B cell (primary cell): Measurements from ENCODE around the gene VAC14. TPM values are rescaled to one million over a fixed set of nuclear protein-coding genes. Genes with fewer than 3 reads are reported as not detected.

Experiments used
- ATAC-seq: fragments of 200-7000 bp; cut with Tn5 transposase; one replicate; pipeline ENCODE4 v1.10.0; 2021; ENCODE audit warnings: low read depth, mild to moderate bottlenecking, moderate number of reproducible peaks, moderate library complexity
- CTCF ChIA-PET: fragments of 350-600 bp; sonication (Branson Sonifier 250); formaldehyde crosslinking; loops from one replicate; lab custom pipeline; 2021; ENCODE audit warnings: antibody characterized with exemption, inconsistent platforms; lab: Charles Lee
- POLR2A ChIA-PET: fragments of 350-600 bp; sonication (Branson Sonifier 250); formaldehyde crosslinking; loops from one replicate; lab custom pipeline; 2021; ENCODE audit warnings: antibody characterized with exemption; lab: Charles Lee
- DNase-seq: peaks from one replicate; pipeline ENCODE4 v3.0.0; 2013
- H2AFZ ChIP-seq: 2 replicates; pipeline ENCODE4 v1.6.1; 2012; ENCODE audit warnings: mild to moderate bottlenecking, low read depth, low read length; ENCODE audit not compliant: insufficient read depth, poor library complexity, severe bottlenecking
- H3K27ac ChIP-seq, 2 donors: 1 replicate in 1 of 2; 2 replicates in 1 of 2; pipeline ENCODE4 v1.5.1; 2012 to 2013; ENCODE audit warnings: low read length in 2 of 2, mild to moderate bottlenecking in 2 of 2, moderate library complexity in 1 of 2
- H3K27me3 ChIP-seq, 4 experiments: fragments of 200-600 bp in 1 of 4; sonication (generic) in 1 of 4; replicated peaks in 1 of 4; 1 replicate in 2 of 4; 2 replicates in 2 of 4; pipeline versions ENCODE4 v1.6.1 to v1.7.0; 2013 to 2016; ENCODE audit warnings: low read length in 3 of 4, mild to moderate bottlenecking in 2 of 4, mixed read lengths in 1 of 4, moderate library complexity in 1 of 4; ENCODE audit not compliant: insufficient read depth in 4 of 4, control insufficient read depth in 3 of 4; ENCODE audit errors: control extremely low read depth in 1 of 4
- H3K36me3 ChIP-seq, 2 experiments: replicated peaks in 1 of 2; 1 replicate in 1 of 2; 2 replicates in 1 of 2; pipeline versions ENCODE4 v1.6.1 to v1.7.1; 2013; ENCODE audit warnings: low read length in 1 of 2; ENCODE audit not compliant: insufficient read depth in 2 of 2, control insufficient read depth in 1 of 2; ENCODE audit errors: control extremely low read depth in 1 of 2, extremely low read depth in 1 of 2
- H3K4me1 ChIP-seq, 2 donors: fragments of 200-600 bp in 1 of 2; sonication (generic) in 1 of 2; 1 replicate in 1 of 2; 2 replicates in 1 of 2; pipeline versions ENCODE4 v1.5.1 to v1.6.1; 2013 to 2017; ENCODE audit warnings: low read length in 2 of 2; ENCODE audit not compliant: control insufficient read depth in 2 of 2, insufficient read depth in 2 of 2
- H3K4me2 ChIP-seq: replicated peaks from 2 replicates; pipeline ENCODE3; 2012; ENCODE audit warnings: mild to moderate bottlenecking, low read depth, low read length; ENCODE audit not compliant: poor library complexity, severe bottlenecking
- H3K4me3 ChIP-seq, 5 experiments: fragments of 200-600 bp in 1 of 5; sonication (generic) in 1 of 5; 1 replicate in 3 of 5; 2 replicates in 2 of 5; pipeline versions ENCODE4 v1.5.1 to v1.7.0; 2011 to 2016; ENCODE audit warnings: low read length in 4 of 5, mild to moderate bottlenecking in 4 of 5, low read depth in 2 of 5, control low read depth in 1 of 5, moderate library complexity in 1 of 5; ENCODE audit not compliant: insufficient read depth in 1 of 5; ENCODE audit errors: control extremely low read depth in 1 of 5, extremely low read depth in 1 of 5
- H3K79me2 ChIP-seq: fragments of 200-600 bp; sonication (generic); one replicate; pipeline ENCODE4 v1.6.0; 2016; ENCODE audit warnings: low read length; ENCODE audit not compliant: control insufficient read depth, insufficient read depth
- H3K9ac ChIP-seq: fragments of 200-600 bp; sonication (generic); 2 replicates; pipeline ENCODE4 v1.6.1; 2017; ENCODE audit warnings: mild to moderate bottlenecking, low read length, moderate library complexity
- H3K9me3 ChIP-seq, 3 donors: one replicate each; pipeline versions ENCODE4 v1.6.1 to v1.7.1; 2013; ENCODE audit warnings: low read length in 2 of 3; ENCODE audit not compliant: control insufficient read depth in 2 of 3, insufficient read depth in 1 of 3; ENCODE audit errors: control extremely low read depth in 1 of 3
- H4K20me1 ChIP-seq: 2 replicates; pipeline ENCODE4 v1.6.0; 2012; ENCODE audit warnings: mild to moderate bottlenecking, low read length; ENCODE audit not compliant: insufficient read depth, control insufficient read depth, poor library complexity, severe bottlenecking
- H3K27ac Mint-ChIP-seq: one replicate; pipeline ENCODE4 v1.8.0; 2021; ENCODE audit warnings: mixed read lengths
- H3K27me3 Mint-ChIP-seq: one replicate; pipeline ENCODE4 v1.8.0; 2021; ENCODE audit warnings: mixed read lengths
- H3K4me1 Mint-ChIP-seq: one replicate; pipeline ENCODE4 v1.8.0; 2021; ENCODE audit warnings: mixed read lengths
- H3K4me3 Mint-ChIP-seq: one replicate; pipeline ENCODE4 v1.8.0; 2021; ENCODE audit warnings: mixed read lengths
- H3K9me3 Mint-ChIP-seq: one replicate; pipeline ENCODE4 v1.8.0; 2022; ENCODE audit warnings: mixed read lengths; ENCODE audit not compliant: insufficient read depth
- EZH2 ChIP-seq: IDR thresholded peaks from 2 replicates; pipeline ENCODE4 v1.6.1; 2012; ENCODE audit warnings: borderline replicate concordance, low read depth, mild to moderate bottlenecking, moderate library complexity, low read length; ENCODE audit not compliant: insufficient read depth, poor library complexity, severe bottlenecking
- WGBS: methylation state at CpG from one replicate; pipeline ENCODE4 v1.1.5; 2013; ENCODE audit warnings: missing lambda C conversion rate; ENCODE audit not compliant: insufficient coverage; 5-methylcytosine and 5-hydroxymethylcytosine counted together
- intact Hi-C: fragments of 100-400 bp; cut with micrococcal nuclease; formaldehyde crosslinking; loops from one replicate; pipeline ENCODE4 v1.10.0; 2022
- polyA plus RNA-seq: library from polyadenylated mRNA; depleted of rRNA; stranded (reverse); fragments of >200 nt; gene quantifications from 2 replicates; pipeline ENCODE4 v1.2.3, GENCODE V29; 2012
- total RNA-seq, 2 donors: library from RNA; stranded (reverse); fragments of 120-200 nt in 1 of 2; gene quantifications; 1 replicate in 1 of 2; 2 replicates in 1 of 2; pipeline versions ENCODE4 v1.2.3 to v1.2.4, GENCODE V29; 2013 to 2022
- TF ChIP-seq, protein P1 (sequence below): fragments of 200-600 bp; IDR thresholded peaks from one replicate; pipeline ENCODE4 v1.8.0; 2022; ENCODE audit warnings: antibody characterized with exemption, mild to moderate bottlenecking

Gene VAC14
- total and polyA plus RNA-seq, 2 donors (not counting 1 experiment from before 2014, with no cell fraction given): 42.6 to 64.7 TPM

DNA sequence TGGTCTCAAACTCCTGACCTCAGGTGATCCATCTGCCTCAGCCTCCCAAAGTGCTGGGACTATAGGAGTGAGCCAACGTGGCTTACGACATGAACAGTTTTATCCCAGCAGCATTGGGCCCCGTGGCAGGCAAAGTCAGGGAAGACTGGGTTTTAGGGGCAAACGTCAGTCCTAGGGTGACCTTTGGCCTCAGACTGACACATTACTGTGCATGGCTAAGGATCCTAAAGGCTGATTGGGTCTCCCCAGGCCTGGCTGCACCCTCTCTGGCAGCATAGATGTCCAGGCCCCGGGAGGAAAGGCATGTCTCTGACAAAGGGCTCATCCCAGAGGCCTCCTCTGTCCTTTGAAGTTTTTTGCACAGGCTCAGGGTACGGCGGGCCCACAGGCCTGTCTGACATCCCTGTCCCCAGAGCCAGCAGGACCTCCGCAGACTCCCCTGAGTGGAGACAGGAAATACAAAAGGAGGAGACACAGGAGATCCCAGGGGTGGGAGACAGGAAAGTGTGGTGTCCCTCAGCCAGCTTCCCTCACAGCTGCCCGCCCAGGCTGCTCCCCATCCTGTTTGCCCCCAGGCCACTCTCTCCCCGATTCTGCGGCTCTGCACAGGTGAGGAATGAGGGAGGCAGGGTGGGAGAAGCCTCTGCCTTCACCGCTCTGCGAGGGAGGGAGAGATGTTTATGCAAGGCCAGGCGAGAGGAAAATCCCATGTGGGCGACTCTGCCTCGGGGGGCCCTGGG is 60.6 kb downstream of the VAC14 start:
- no peak overlapping the region for H2AFZ ChIP-seq
- H3K4me3 Mint-ChIP-seq: no peak overlapping the region

DNA sequence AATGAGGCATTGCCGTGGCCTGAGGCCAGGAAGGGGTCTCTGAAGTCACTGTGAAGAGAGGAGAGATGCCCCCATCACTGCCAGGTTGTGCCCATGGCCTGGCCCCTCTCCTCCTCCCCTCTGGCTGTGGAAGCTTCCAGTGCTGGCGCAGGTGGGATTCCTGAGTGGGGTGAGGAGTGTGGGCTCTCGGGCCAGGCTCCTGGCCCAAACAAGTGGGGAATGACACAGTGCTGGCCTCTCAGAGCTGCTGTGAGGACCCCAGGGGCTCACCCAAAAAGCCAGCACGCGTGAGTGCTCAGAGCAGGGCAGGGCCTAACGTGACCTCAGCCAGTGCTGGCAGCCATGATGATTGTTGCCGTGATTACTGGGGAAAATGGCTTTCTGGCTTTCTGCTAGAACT is 61.6 kb downstream of the VAC14 start:
- ATAC-seq (no peak), DNase-seq (no peak)
- intact Hi-C loops: no loop called here
- Histone ChIP-seq H3K4me3 (no peak overlapping the region), H4K20me1 (peaks cover 6% of the 10 kb centered on the region), H3K27me3 (no peaks in the 10 kb centered on the region), H3K4me1 (peaks cover 8 to 18% of the 10 kb centered on the region in 2 donors), H3K4me2 (no peak overlapping the region), H2AFZ (no peak overlapping the region), H3K79me2 (peaks cover 2% of the 10 kb centered on the region), H3K9me3 (peaks cover 0 to 13% (median 0%) of the 10 kb centered on the region in 3 donors), H3K36me3 (peaks cover 0 to 35% of the 10 kb centered on the region in 2 experiments), H3K27ac (no peak overlapping the region), H3K9ac (no peak overlapping the region)
- no peak overlapping the region for H3K4me3 Mint-ChIP-seq
- no peaks in the 10 kb centered on the region for H3K9me3 Mint-ChIP-seq
- ChIA-PET CTCF (no interaction called here), POLR2A (no interaction called here)
- H3K4me1 Mint-ChIP-seq: peaks cover 18% of the 10 kb centered on the region
- no peaks in the 10 kb centered on the region for H3K27me3 Mint-ChIP-seq
- WGBS: 90% methylated on average over 7 of the region's 7 CpGs
- no peak for TF ChIP-seq EZH2
- peak overlapping the region; percentile 46 for H3K27ac Mint-ChIP-seq

More for the DNA sequence above, 60.6 kb downstream of the VAC14 start:
- no peak overlapping the region for H3K4me2 ChIP-seq
- no peak for ATAC-seq
- ChIA-PET CTCF (no interaction called here), POLR2A (no interaction called here)
- no peak overlapping the region for H3K27ac ChIP-seq
- H3K4me3 ChIP-seq: no peak overlapping the region
- H3K36me3 ChIP-seq: peaks cover 0 to 35% of the 10 kb centered on the region in 2 experiments
- TF ChIP-seq, protein P1, sequence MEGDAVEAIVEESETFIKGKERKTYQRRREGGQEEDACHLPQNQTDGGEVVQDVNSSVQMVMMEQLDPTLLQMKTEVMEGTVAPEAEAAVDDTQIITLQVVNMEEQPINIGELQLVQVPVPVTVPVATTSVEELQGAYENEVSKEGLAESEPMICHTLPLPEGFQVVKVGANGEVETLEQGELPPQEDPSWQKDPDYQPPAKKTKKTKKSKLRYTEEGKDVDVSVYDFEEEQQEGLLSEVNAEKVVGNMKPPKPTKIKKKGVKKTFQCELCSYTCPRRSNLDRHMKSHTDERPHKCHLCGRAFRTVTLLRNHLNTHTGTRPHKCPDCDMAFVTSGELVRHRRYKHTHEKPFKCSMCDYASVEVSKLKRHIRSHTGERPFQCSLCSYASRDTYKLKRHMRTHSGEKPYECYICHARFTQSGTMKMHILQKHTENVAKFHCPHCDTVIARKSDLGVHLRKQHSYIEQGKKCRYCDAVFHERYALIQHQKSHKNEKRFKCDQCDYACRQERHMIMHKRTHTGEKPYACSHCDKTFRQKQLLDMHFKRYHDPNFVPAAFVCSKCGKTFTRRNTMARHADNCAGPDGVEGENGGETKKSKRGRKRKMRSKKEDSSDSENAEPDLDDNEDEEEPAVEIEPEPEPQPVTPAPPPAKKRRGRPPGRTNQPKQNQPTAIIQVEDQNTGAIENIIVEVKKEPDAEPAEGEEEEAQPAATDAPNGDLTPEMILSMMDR: no peak
- TF ChIP-seq EZH2: no peak
- no peaks in the 10 kb centered on the region for H3K27me3 Mint-ChIP-seq
- peaks cover 18% of the 10 kb centered on the region for H3K4me1 Mint-ChIP-seq
- H3K27ac Mint-ChIP-seq: no peak overlapping the region
- H3K9me3 ChIP-seq: peaks cover 0 to 20% (median 0%) of the 10 kb centered on the region in 3 donors
- peaks cover 6% of the 10 kb centered on the region for H4K20me1 ChIP-seq
- WGBS: 51% methylated on average over 16 of the region's 16 CpGs
- intact Hi-C loops: no loop called here
- H3K9me3 Mint-ChIP-seq: no peaks in the 10 kb centered on the region
- H3K79me2 ChIP-seq: peaks cover 2% of the 10 kb centered on the region
- H3K4me1 ChIP-seq: peaks cover 8 to 18% of the 10 kb centered on the region in 2 donors
- no peak for DNase-seq
- H3K9ac ChIP-seq: no peak overlapping the region
- no peaks in the 10 kb centered on the region for H3K27me3 ChIP-seq
